Bladder microvascular endothelial cell (primary cell): ENCODE data around the gene PTGES2. TPM values are rescaled to one million over a fixed set of nuclear protein-coding genes. Genes with fewer than 3 reads are reported as not detected.

Experiments used
- total RNA-seq: library from RNA; depleted of rRNA; stranded (reverse); fragments of >200 nt; gene quantifications from 2 replicates; pipeline ENCODE4 v1.2.3, GENCODE V29; 2014

PTGES2 gene
- 63.5 and 105 TPM in 2 replicates for total RNA-seq

DNA sequence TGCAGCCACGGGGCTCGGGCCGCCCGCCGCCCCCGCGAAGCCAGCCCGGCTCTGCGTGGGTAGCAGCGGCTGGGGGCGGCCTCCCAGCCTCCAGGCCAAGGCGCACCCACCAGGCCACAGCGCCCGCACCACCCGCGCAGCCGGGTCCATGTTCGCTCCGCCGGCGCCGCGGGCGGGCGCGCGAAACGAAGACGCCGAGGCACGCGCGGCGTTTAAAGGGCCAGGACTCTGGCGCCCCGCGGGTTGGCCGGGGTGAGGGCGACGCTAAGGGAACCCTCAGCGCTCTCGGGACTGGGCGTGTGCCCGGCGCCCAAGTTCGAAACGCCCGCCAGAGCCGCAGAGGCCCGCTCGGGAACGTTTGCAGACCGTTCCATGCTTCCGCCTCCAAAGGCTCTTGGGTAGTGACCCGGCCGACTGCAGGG is at the start of gene PTGES2:
Gene PTGES2, minus strand, starts transcription at position 162 of the 422 bp plus-strand sequence. Its CDS starts 12 bp downstream, at position 150.

DNA sequence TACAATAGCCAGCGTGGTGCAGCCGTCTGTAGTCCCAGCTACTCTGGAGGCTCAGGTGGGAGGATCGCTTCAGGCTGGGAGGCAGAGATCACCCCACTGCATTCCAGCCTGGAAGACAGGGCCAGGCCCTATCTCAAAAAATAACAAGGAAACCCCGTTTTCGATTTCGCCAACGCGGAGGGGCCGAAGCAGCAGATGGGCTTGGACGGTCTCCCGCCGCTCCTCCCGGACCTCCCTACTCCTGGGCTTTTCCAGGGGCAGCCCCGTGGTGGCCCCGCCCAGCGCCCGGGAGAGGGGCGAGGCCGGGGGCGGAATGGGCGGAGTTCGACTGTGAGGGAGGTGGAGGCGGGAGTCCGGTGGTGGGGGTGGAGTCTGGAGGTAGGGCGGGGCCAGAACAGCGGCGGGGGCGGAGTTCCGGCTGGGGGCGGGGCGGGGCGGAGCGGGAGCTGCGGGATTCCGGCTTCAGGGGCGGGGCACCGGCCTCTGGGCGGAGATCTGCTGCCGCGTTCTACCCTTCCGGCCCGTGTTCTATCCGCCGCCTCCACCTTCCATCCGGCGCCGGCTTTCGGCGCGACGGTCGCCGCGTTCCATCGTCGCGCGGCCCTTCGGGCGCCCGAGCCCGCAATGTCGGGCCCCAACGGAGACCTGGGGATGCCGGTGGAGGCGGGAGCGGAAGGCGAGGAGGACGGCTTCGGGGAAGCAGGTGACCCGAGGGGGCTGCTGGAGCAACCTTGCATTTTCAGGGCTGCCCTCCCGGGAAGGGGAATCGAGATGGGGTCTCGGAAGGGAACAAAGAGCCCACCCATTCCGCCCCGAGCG is 32.5 kb upstream of the PTGES2 start, which contains the start of gene BBLN:
Gene BBLN, plus strand, starts transcription at position 482 of the 819 bp plus-strand sequence. Its CDS starts 143 bp downstream, at position 625.

GRCh38 chr9:128149001-128149701 is 21.6 kb upstream of the PTGES2 start, which contains the start of gene LCN2:
TSS of gene LCN2 (plus strand) at chr9:128149453. CDS start at chr9:128149526, 73 bp downstream.

Other genes with a start within 250 kb of the PTGES2 start
- gene ST6GALNAC6, start 228.1 kb downstream of the PTGES2 start, total RNA-seq, result 29.6 and 29.8 TPM in 2 replicates
- 28.8 and 32.0 TPM in 2 replicates for gene ST6GALNAC4, start 210.7 kb downstream of the PTGES2 start, total RNA-seq
- gene PIP5KL1, start 197.0 kb downstream of the PTGES2 start, total RNA-seq, result 0.44 and 0.97 TPM in 2 replicates
- 6.2 and 14.2 TPM in 2 replicates for gene DPM2, start 189.9 kb downstream of the PTGES2 start, total RNA-seq
- 1.1 and 20.5 TPM in 2 replicates for gene EEIG1, start 146.7 kb downstream of the PTGES2 start, total RNA-seq
- 9.1 and 11.9 TPM in 2 replicates for gene NAIF1, start 60.4 kb downstream of the PTGES2 start, total RNA-seq
- gene SLC25A25, start 59.5 kb downstream of the PTGES2 start, total RNA-seq, result 20.1 and 53.8 TPM in 2 replicates
- not detected in 2 replicates for gene LCN2, start 21.7 kb upstream of the PTGES2 start, total RNA-seq
- gene BBLN, start 32.5 kb upstream of the PTGES2 start, total RNA-seq, result 19.4 and 20.4 TPM in 2 replicates
- gene CIZ1, start 63.8 kb upstream of the PTGES2 start, total RNA-seq, result 16.4 and 35.4 TPM in 2 replicates
- 0.16 and 0.69 TPM in 2 replicates for gene DNM1, start 75.7 kb upstream of the PTGES2 start, total RNA-seq
- 44.4 and 94.0 TPM in 2 replicates for gene GOLGA2, start 148.3 kb upstream of the PTGES2 start, total RNA-seq
- gene SWI5, start 148.5 kb upstream of the PTGES2 start, total RNA-seq, result 20.0 and 24.1 TPM in 2 replicates
- gene TRUB2, start 194.7 kb upstream of the PTGES2 start, total RNA-seq, result 19.3 and 25.1 TPM in 2 replicates
- gene COQ4, start 195.1 kb upstream of the PTGES2 start, total RNA-seq, result 16.2 and 22.9 TPM in 2 replicates
- 24.1 and 37.9 TPM in 2 replicates for gene SLC27A4, start 212.8 kb upstream of the PTGES2 start, total RNA-seq
- 37.1 and 85.3 TPM in 2 replicates for gene URM1, start 243.6 kb upstream of the PTGES2 start, total RNA-seq